ENCODE results near the gene MFN1.

MFN1 gene

GRCh38 chr3:179421500-179421899, 74.0 kb downstream of the MFN1 start:
- TF ChIP-seq CTCF (IDR thresholded peaks at IDR 0.05; ENCODE audit: control insufficient read depth, insufficient read depth, low read depth, low read length, missing control alignments), result peak; percentile 48
- no peak overlapping the region for H3K4me3 ChIP-seq (ENCODE audit: control insufficient read depth, low read depth, low read length)
- DNase-seq (ENCODE audit: low read depth), result no peak

GRCh38 chr3:179425075-179425474, 77.6 kb downstream of the MFN1 start:
- TF ChIP-seq CTCF (IDR thresholded peaks at IDR 0.05; ENCODE audit: control insufficient read depth, insufficient read depth, low read depth, low read length, missing control alignments), result no peak
- DNase-seq (ENCODE audit: low read depth), result no peak

GRCh38 chr3:179428876-179429548, 81.5 kb downstream of the MFN1 start:
- H3K4me3 ChIP-seq (ENCODE audit: control insufficient read depth, low read depth, low read length), result no peak overlapping the region
- TF ChIP-seq CTCF (IDR thresholded peaks at IDR 0.05; ENCODE audit: control insufficient read depth, insufficient read depth, low read depth, low read length, missing control alignments), result no peak
- no peak for DNase-seq (ENCODE audit: low read depth)

More at GRCh38 chr3:179425075-179425474, 77.6 kb downstream of the MFN1 start:
- H3K4me3 ChIP-seq (ENCODE audit: control insufficient read depth, low read depth, low read length), result no peak overlapping the region

- no peak for TF ChIP-seq CTCF (IDR thresholded peaks at IDR 0.05; ENCODE audit: control insufficient read depth, insufficient read depth, low read depth, low read length, missing control alignments)
- no peak overlapping the region for H3K4me3 ChIP-seq (ENCODE audit: control insufficient read depth, low read depth, low read length)
- no peak for DNase-seq (ENCODE audit: low read depth)
These were observed 82.9 kb downstream of the MFN1 start for GRCh38 chr3:179430277-179430870.

- TF ChIP-seq CTCF (IDR thresholded peaks at IDR 0.05; ENCODE audit: control insufficient read depth, insufficient read depth, low read depth, low read length, missing control alignments), result no peak
- DNase-seq (ENCODE audit: low read depth), result no peak
- H3K4me3 ChIP-seq (ENCODE audit: control insufficient read depth, low read depth, low read length), result no peak overlapping the region
These were observed 84.5 kb downstream of the MFN1 start for GRCh38 chr3:179432021-179432420.

- no peak for TF ChIP-seq CTCF (IDR thresholded peaks at IDR 0.05; ENCODE audit: control insufficient read depth, insufficient read depth, low read depth, low read length, missing control alignments)
- no peak for DNase-seq (ENCODE audit: low read depth)
- no peak overlapping the region for H3K4me3 ChIP-seq (ENCODE audit: control insufficient read depth, low read depth, low read length)
These were observed 84.9 kb downstream of the MFN1 start for GRCh38 chr3:179432451-179432850.
